ENCODE results near the gene DOK4. TPM values are rescaled to one million over a fixed set of nuclear protein-coding genes. Genes with fewer than 3 reads are reported as not detected.

DOK4 gene
- total RNA-seq = 43.9 TPM

DNA sequence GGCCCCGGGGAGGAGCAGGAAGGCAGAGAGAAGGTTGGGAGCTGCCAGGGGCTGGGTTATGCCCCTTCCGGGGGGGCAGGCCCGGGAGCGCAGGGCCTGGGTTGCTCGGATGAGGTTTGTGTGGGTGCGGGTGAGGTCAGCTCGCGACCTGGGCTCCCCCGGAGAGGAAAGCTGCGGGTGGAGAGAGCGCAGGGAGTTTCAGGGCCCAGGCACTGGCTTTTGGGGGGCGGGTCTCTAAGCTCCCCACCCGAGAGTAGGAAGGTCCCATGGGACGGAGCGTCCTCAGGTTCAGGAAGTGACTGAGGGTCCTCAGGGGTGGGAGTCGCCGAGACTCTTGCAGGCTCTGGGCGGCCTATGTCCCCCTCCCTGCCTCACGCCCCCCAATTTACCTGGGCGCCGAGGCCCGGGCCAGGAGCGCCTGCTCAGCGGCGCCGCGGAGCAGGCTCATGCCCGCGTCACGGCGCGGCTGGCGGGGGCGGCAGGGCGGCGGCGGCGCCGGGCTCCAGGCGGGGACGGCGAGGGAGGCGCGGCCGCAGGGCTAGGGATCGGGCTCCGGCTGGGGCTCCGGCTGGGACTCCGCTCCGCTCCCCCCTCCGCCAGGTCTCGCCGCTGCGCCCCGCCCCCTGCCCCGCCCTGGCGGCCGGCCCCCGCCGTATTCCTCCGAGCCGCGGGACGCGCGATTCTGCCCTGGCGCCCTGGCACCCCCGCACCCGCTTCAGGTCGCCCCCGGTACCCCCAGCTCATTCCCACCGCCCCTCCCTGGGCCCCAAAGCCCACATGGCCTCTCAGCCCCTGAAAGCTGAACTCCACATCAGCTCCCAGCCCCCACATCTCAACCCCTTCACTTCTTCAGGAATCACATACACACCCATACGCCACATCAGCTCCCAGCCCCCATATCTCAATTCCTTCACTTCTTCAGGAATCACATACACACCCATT is at the start of gene DOK4:
TSS of gene DOK4 (minus strand) at position 578 of the 942 bp plus-strand sequence. CDS start 6,986 bp downstream, outside the sequence.
- DNase-seq (ENCODE audit: low spot score) (peak; percentile 85), ATAC-seq (peak; percentile 97)

DNA sequence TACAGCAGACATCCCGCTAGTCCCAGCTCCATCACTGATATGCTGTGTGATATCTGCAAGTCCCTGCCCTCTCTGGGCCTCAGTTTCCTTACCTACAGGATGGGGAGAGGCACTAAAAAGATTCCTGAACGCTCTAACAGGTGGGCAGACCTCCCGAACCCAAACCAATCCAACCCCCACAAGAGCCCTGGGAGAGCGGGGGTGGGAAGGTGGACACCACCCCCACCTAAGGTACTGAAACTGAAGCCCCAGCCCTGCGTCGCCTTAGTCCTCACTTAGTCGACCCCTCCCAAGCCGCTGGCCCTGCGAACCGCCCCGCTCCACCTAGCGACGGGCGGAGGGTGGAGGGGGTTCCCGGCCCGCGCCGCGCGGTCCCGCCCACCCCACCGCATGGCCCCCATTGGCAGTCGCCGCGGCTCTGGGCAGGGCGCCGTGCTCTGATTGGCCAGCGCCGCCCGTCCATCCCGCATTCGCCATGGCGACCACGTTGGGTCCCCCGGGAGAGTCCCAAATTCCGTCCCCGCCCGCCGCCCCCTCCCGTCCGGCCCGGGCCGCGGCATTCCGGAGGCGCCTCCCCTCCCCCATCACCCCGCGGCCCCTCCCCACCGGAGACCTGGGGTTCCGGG is 49.5 kb upstream of the DOK4 start:
- DNase-seq (ENCODE audit: low spot score) (peak; percentile 90), ATAC-seq (peak; percentile 91)

DNA sequence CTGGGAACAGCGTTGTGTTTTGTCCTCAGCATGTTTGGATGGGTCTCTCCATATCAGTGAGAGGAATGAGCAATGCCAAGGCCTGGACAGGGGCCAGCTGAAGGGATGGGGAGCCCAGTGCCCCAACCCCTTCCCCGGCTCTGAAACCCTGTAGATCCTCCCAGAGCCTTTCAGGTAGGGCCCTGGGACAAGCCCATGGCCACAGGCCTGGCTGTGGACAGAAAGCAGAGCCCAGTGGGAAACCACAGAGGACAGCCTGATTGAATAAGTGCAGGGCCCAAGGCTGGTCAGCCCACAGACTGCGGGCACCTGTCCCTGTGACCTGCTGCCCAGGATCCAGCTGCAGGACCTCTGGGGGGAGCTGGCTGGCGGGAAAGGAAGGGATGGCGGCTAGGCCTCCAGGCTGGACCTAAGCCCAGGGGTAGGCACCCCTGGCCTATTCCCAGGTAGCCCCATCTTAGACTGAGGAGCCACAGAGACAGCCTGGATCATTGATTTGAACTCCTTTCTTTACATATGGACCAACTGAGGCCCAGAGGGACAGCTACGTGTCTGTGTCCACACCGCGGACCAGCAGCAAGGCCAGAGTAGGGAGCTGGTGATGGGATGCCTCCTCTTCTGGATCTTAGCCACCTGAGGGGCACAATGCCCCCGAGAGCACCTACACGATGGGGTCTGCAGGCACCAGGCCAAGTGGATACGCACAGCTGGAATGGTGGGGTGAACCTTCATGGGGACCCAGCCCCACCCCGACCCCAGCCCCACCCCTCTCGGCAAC is 48.8 kb upstream of the DOK4 start:
- peak; percentile 50 for DNase-seq (ENCODE audit: low spot score)
- ATAC-seq = no peak

DNA sequence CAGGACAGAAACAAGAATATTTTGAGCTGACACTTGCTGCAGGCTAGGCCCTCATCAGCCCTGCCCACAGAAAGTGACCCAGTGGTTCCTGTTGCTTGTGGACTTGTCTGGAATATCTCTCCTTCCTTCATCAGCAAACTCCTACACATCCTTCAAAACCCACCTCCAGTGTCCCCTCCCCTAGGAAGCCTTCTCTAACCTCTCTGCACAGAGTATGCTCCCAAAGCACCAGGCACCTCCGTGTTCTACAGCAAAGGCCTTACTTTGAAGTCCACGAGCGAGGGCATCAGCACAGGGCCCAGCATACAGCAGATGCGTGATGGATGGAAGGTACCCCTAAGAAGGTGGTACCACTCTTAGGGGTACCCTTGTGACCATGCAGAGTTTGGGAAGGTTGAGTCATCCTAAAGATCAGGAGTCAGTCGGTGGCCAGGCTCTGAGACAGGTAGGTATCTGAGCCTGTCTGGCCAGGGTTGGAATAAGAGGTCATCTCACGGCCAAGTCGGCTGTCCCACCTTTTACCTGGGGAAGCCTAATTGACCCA is 48.1 kb upstream of the DOK4 start:
- no peak for ATAC-seq

DNA sequence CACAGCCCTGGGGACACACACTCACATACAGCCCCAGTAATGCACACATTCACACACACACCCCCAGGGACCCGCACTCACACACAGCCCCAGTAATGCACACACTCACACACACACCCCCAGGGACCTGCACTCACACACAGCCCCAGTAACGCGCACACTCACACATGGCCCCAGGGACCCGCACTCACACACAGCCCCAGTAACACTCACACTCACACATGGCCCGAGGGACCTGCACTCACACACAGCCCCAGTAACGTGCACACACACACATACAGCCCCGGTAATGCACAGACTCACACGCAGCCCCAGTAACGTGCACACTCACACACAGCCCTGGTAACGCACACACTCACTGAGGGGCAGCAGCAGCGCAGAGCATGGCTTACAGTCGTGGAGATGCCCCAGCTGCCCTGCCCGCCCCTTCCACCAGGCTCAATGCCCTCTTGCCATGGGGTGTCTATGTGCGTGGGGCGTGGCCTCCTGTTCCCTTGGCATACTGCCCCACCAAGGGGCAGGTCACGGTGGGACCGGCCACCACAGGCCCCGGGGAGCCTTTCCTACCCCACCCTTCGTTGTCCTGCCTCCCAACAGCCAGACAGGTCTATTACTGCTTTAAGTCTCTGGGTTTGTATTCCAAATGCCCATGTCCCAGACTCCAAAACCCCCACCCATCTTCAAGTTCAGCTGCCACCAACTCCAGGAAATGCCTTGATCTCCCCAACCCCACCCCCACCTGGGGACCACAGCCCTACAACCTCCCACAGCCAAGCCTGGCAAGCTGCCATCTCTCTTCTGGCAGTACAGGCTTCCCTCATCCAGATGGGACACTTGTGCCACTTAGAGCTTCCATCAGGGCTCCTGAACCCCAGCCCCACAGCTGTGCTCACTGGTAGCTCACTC is 47.4 kb upstream of the DOK4 start:
- ATAC-seq (no peak), DNase-seq (ENCODE audit: low spot score) (peak; percentile 45)

More for the DNA sequence above, 48.1 kb upstream of the DOK4 start:
- peak; percentile 37 for DNase-seq (ENCODE audit: low spot score)

DNA sequence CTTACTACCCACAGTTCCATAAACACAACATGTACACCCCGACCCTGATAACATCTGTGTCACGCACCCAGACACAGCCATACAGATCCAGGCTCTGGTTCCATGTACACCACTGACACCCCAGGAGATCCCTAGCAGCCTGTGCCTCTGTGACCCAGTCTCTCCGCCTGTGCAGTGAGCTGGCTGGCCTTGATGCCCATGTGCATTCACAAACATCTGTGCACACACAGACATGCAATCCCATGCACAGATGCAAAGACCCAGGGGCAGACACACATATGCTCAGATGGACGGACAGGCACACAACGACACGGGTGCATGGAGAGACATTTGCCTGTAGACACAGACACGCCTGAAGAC is 46.0 kb upstream of the DOK4 start:
- ATAC-seq (no peak), DNase-seq (ENCODE audit: low spot score) (peak; percentile 35)

DNA sequence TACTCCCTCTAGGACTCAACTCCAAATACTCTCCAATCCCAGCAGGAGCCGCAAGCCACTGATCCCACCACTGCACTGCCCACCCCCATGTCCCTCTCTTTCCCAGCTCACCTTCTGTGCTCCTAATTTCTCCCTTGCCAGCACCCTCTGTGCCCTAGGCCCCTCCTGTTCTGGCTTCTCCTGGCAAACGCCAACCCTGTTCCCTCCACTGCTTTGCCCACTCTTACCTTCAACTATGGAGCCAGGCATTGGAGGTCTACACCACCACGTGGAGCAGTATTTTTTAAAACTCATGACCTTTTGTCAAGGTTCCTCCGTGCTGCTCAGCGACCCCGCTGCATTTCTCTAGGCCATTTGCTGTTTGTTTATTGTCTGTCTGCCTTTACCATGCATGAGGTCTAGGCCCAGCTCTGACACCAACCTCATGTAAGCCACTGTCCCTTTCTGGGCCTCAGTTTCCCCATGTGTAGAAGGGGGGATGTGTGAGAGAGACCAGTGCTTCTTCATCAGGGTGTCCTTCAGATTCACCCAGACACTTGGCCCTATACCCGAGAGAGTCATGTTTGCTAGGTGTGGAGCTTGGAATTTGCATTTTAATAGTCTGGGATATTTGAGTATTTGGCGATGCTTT is 45.5 kb upstream of the DOK4 start:
- no peak for ATAC-seq
- DNase-seq (ENCODE audit: low spot score) = peak; percentile 31

DNA sequence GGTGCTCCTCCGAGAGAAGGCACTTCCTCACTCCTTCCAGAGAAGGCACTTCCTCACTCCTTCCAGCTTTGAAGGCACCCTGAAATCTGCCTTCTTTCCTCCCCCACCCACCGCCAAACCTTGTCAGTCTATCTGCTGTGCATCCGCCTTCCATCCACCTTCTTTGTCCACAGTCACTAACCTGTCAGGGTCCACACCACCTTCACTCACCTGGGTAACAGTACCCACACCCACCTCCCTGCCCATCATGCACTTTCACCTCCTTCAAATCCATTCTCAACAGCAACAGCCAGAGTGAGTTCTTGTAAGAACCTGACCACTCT is 44.9 kb upstream of the DOK4 start:
- DNase-seq (ENCODE audit: low spot score) = peak; percentile 24
- no peak for ATAC-seq

DNA sequence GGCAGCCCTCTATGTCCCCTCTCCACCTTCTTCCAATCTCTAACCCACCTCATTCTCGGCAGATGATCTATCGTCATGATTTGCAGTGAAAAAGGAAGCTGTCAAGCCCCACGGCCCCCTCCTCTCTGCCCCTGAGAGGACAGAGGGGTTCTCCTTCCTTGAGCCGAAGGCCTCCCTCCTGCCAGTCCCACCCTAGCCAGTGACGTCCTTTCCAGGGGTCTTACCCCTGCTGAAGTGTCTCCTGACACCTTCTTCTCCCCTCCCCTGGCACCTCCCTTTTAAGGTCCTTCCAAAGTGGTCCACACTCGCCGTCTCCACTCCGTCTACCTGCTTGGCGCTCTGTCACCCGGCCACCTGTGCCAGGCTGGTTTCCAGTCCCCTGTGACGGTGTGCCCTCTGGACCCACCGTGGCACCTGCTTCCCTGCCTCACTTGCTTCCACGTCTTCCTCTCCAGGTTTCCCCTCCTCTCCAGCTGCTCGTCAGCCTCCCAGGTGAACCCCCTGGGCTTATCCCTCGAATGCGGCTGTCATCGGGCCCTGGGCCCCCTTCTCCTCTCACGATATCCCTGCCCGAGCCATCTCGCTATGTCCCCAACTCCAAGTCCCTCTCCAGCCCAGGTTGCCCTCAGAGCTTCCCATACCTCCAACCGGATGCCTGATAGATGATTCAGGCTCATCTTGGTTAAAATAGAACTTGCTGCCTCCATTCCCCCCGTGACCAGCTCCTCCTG is 44.4 kb upstream of the DOK4 start:
- DNase-seq (ENCODE audit: low spot score) = peak; percentile 31
- ATAC-seq = no peak

DNA sequence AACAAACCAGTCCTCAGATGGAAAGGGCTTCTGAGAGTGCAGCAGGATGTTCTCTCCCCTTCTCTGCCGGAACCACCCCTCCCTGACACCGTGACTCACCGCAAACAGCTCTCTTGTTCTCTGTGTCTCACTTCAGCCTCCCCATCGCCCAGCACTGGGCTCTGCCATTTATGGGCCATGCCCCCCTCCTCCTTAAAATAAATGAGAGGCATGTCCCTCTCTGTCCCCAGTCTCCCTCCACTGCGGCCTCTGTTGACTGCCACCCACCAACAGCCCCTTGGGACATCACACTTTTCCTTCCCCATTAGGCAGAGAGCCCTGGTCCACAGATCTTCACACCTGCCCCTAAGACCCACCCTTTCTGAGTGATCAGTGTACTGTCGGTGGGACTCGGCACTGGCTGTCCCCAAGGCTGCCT is 43.8 kb upstream of the DOK4 start:
- no peak for ATAC-seq
- DNase-seq (ENCODE audit: low spot score) = peak; percentile 35

DNA sequence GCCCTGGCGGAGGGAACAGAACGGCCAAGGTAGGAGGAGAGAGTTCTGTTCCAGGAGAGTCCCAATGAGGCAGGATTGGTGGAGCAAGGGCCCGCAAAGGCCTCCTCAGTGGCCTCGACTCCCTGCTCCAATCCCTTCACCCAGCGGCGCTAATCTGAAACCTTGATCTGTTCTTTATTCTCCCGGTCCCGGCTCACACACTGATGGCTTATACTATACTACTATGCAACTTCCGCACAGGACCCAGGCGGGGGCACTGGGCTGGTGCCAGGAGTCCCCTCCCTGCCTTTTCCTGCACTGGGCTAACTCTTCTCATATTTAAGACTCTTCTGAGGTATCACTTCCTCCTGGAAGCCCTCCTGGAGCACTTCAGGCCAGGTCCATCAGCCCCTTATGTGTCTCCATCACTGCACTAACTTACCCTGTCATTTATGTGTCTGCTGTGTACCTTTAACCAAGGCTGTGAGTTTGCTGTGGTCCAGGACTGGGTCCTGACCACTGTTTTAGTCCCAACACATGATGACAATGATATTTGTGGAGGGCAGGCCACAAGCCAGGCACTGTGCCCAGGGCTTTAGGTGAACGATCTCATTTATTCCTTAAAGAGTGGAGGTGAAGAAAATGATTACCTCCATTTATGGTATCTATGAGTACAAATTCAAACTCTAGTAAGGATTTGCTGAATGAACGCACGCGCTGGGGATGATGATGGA is 43.3 kb upstream of the DOK4 start:
- ATAC-seq (no peak), DNase-seq (ENCODE audit: low spot score) (peak; percentile 6)

DNA sequence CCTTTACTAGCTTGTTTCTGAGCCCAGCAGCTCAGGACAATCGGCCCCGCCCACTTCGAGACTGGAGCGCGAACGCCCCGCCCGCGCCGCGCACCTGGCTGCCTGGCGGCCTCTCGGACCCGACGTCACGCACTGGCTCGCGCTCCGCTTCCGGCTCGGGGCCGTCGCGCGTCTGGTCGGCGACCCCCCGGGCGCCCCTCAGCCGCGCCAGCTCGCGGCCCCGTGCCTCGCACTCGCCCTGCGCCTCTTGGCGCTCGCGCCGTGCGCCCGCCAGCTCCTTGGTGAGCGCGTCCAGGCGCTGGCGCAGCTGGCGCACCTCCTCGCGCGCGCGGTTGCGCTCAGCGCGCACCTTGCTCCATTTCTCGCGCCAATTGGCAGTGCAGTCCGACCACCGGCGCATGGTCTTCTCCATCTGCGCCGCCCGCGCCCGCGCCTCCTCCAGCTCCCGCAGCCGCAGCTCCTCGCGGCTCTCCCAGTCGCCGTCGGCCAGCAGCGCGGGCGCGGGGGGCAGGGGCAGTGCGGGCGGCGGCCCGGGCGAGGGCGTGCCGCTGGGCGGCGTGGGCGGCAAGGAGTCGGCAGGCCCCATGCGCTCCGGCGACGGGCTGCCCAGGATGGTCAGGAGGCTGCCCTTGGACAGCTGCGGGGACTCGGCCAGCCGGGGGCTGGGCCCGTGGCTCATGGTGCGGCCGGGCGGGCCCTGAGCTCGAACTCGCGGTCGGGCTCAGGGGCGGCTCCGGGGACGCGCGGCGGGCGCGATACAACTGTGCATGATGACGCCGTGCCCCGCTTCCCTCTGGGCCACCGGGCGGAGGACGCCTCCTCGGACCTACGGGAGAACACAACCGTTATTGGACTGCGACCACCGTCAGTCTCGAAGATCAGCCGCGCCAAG is 42.5 kb upstream of the DOK4 start:
- DNase-seq (ENCODE audit: low spot score) = no peak
- peak; percentile 57 for ATAC-seq

DNA sequence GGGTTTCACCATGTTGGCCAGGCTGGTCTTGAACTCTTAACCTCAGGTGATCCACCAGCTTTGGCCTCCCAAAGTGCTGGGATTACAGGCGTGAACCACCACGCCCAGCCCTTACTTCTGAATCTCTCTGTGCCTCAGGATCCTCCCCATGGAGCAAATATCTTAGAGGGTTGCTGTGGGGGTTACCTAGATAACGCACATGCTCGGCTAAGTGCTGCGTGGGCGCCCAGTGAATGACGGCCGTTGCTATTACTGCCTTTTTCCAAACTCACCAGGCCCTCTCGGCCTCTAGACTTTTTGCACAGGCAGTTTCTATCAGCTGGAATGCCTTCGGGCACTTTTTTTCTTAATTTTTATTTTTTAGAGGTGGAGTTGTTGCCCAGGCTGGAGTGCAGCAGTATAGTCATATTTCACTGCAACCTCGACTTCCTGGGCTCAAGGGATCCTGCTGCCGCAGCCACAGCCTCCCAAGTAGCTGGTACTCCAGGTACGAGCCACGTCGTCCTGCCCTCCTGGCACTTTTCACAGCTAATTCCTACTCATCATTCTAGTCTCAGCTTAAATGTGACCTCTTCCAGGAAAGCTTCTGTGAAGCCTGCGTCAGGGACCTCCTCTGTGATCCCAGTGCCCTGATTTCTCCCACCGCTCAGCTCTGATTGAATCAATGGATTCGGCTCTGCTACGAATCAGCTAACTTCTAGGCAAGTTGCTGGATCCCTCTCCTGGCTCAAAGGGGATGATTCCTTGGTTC is 41.5 kb upstream of the DOK4 start:
- DNase-seq (ENCODE audit: low spot score) = no peak
- no peak for ATAC-seq

DNA sequence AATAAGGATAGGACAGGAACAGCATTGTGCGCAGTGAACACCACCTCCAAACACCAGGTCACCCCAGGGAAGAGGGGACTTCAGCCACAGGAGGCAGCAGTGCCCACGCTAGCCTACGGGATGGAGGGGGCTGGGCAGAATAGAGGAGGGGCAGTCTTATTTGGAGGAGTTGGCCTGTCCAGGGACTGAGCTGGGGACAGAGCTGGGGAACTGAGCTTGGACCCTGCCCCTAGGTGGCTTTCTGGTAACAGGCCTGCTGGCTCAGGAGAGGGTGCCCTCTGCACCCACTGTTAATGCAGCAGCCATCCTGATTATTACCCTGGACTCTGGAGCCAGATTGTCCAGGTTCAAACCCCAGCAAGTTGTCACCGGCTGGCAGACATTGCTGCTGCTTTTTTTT is 40.7 kb upstream of the DOK4 start:
- peak; percentile 41 for ATAC-seq
- DNase-seq (ENCODE audit: low spot score) = no peak

DNA sequence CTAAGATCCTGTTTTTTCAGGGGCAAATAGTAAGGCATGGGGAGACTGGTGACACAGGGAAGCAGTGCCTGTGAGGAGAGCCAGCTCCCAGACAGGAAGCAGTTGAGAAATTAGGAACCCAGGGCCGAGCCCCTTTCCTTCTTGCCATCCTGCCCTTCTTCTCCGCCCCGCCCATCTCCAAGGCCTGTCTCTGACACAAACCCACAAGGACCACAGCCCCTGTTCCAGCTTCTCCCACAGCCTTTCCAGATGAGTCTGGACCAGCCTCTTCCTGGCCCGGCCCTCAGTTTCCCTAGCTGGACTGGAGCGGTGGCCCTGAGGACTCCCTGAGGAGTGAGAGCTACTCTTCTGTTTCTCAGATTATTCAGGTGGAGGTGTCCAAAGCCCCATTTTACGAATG is 40.2 kb upstream of the DOK4 start:
- ATAC-seq (no peak), DNase-seq (ENCODE audit: low spot score) (no peak)

DNA sequence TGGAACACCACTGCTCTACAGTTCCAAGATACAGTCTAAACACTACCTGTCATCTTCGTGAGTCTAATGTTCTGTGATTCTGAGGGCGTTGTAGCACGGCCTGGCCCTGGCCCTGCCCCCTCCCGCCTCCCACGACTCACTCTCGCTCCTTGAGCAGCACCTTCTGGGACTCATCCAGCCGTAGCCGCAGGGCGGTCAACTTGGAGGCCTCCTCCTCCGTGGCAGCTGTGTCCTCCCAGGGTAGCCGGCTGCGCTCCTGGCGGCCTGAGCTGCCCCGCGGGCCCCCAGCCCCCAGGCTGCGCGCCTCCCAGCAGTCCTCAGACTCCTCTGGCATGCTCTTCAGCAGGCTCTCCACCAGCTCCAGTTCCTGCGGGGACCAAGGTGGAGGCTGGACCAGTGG is 39.5 kb upstream of the DOK4 start:
- DNase-seq (ENCODE audit: low spot score) (no peak), ATAC-seq (no peak)

DNA sequence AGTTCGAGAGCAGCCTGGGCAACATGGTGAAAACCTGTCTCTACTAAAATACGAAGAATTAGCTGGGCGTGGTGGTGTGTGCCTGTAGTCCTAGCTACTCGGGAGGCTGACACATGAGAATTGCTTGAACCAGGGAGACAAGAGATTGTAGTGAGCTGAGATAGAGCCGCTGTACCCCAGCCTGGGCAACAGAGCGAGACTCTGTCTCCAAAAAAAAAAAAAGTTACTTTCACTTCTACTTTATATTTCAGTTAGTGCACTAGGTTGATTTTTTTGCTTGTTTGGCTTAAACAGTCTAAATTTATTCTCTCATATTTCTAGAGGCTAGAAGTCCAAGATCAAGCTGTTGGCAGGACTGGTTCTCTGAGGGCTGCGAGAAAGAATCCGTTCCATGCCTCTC is 36.7 kb upstream of the DOK4 start:
- ATAC-seq (no peak), DNase-seq (ENCODE audit: low spot score) (no peak)
